Natural killer cell (primary cell): ENCODE results near the gene PPP1R14B. TPM values are rescaled to one million over a fixed set of nuclear protein-coding genes. Genes with fewer than 3 reads are reported as not detected.

Experiments
- ATAC-seq, 3 donors: fragments of 150-1000 bp in 2 of 3; fragments of 200-7000 bp in 1 of 3; cut with Tn5 transposase; 1 replicate in 1 of 3; 2 replicates in 2 of 3; pipeline ENCODE4 v1.10.0; 2021; ENCODE audit warnings: mild to moderate bottlenecking in 2 of 3, moderate library complexity in 2 of 3
- DNase-seq, 2 donors: peaks; one replicate each; pipeline versions ENCODE4 v3.0.0 to v3.0.0-alpha.2; 2013 to 2021; ENCODE audit warnings: mixed read lengths in 1 of 2
- H3K27ac ChIP-seq: one replicate; pipeline ENCODE4 v1.5.1; 2013; ENCODE audit warnings: mild to moderate bottlenecking, low read length
- H3K27me3 ChIP-seq: one replicate; pipeline ENCODE4 v1.6.1; 2013; ENCODE audit warnings: low read length; ENCODE audit not compliant: control insufficient read depth, insufficient read depth
- H3K36me3 ChIP-seq: one replicate; pipeline ENCODE4 v1.6.1; 2013; ENCODE audit warnings: low read length; ENCODE audit not compliant: control insufficient read depth, insufficient read depth
- H3K4me1 ChIP-seq: one replicate; pipeline ENCODE4 v1.6.1; 2013; ENCODE audit warnings: low read length; ENCODE audit not compliant: control insufficient read depth, insufficient read depth
- H3K4me3 ChIP-seq: one replicate; pipeline ENCODE4 v1.5.1; 2013; ENCODE audit warnings: low read length
- H3K9me3 ChIP-seq: one replicate; pipeline ENCODE4 v1.6.1; 2013; ENCODE audit warnings: low read length; ENCODE audit not compliant: control insufficient read depth, insufficient read depth
- H3K27ac Mint-ChIP-seq, 2 donors: one replicate each; pipeline ENCODE4 v1.8.0; 2022; ENCODE audit warnings: mild to moderate bottlenecking in 2 of 2, mixed read lengths in 2 of 2, moderate library complexity in 1 of 2
- H3K27me3 Mint-ChIP-seq, 2 donors: one replicate each; pipeline ENCODE4 v1.8.0; 2022; ENCODE audit warnings: low read depth in 2 of 2, mixed read lengths in 2 of 2
- H3K36me3 Mint-ChIP-seq: one replicate; pipeline ENCODE4 v1.8.0; 2022; ENCODE audit warnings: mixed read lengths
- H3K4me1 Mint-ChIP-seq, 2 donors: one replicate each; pipeline ENCODE4 v1.8.0; 2022; ENCODE audit warnings: mixed read lengths in 2 of 2
- H3K4me3 Mint-ChIP-seq: one replicate; pipeline ENCODE4 v1.8.0; 2022; ENCODE audit warnings: mild to moderate bottlenecking, moderate library complexity, mixed read lengths
- H3K9me3 Mint-ChIP-seq, 2 donors: one replicate each; pipeline ENCODE4 v1.8.0; 2022; ENCODE audit warnings: mixed read lengths in 2 of 2
- WGBS: methylation state at CpG from one replicate; pipeline ENCODE4 v1.1.7; 2013; ENCODE audit warnings: missing lambda C conversion rate; ENCODE audit not compliant: insufficient coverage; 5-methylcytosine and 5-hydroxymethylcytosine counted together
- intact Hi-C: fragments of 100-400 bp; cut with micrococcal nuclease; formaldehyde crosslinking; loops from one replicate; pipeline ENCODE4 v1.14.2; 2022
- total RNA-seq, 4 donors: library from RNA; stranded (reverse); fragments of 120-200 nt in 1 of 4; gene quantifications; one replicate each; pipeline versions ENCODE4 v1.2.3 to v1.2.4, GENCODE V29; 2013 to 2022
- TF ChIP-seq, protein P1 (sequence below): fragments of 200-600 bp; IDR thresholded peaks from one replicate; pipeline ENCODE4 v1.8.0; 2022; ENCODE audit warnings: antibody characterized with exemption

Gene PPP1R14B
- total RNA-seq, 3 donors from 2014 or later (not counting 1 experiment from before 2014, with no cell fraction given), result 16.9 to 21.3 (median 21.0) TPM

DNA sequence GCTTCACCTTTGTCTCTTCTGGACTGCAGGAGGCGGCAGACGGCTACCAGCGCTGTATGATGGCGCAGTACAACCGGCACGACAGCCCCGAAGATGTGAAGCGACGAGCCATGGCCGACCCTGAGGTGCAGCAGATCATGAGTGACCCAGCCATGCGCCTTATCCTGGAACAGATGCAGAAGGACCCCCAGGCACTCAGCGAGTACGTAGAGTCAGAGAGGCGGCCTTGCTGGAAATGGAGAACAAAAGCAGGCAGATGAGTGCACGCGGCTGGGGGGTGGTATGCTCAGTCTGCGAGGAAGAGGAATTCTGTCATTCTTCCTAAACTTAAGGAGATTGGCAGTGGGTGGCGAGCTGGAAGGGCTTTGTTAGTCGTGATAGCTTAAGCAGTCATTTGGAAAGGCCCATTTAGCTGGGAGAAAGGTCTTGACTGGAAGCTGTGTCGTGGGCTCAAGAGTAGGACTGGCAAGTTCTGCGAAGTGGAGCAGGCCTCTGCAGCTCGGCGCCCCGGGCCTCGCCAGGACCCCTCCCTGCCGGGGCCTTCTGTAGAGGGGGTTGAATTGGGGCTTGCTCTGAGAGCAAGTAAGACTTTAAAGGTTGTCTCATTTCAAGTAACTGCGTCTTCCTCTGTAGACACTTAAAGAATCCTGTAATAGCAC is 43.2 kb downstream of the PPP1R14B start:
- peaks cover 22 to 43% of the 10 kb centered on the region in 2 donors for H3K4me1 Mint-ChIP-seq
- H3K4me3 Mint-ChIP-seq, result peak overlapping the region; percentile 35
- peaks cover 52% of the 10 kb centered on the region for H3K36me3 ChIP-seq
- H3K27me3 Mint-ChIP-seq, result no peaks in the 10 kb centered on the region
- 97% methylated on average over 27 of the region's 27 CpGs for WGBS
- TF ChIP-seq, protein P1, sequence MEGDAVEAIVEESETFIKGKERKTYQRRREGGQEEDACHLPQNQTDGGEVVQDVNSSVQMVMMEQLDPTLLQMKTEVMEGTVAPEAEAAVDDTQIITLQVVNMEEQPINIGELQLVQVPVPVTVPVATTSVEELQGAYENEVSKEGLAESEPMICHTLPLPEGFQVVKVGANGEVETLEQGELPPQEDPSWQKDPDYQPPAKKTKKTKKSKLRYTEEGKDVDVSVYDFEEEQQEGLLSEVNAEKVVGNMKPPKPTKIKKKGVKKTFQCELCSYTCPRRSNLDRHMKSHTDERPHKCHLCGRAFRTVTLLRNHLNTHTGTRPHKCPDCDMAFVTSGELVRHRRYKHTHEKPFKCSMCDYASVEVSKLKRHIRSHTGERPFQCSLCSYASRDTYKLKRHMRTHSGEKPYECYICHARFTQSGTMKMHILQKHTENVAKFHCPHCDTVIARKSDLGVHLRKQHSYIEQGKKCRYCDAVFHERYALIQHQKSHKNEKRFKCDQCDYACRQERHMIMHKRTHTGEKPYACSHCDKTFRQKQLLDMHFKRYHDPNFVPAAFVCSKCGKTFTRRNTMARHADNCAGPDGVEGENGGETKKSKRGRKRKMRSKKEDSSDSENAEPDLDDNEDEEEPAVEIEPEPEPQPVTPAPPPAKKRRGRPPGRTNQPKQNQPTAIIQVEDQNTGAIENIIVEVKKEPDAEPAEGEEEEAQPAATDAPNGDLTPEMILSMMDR, result no peak
- ATAC-seq (no peak), DNase-seq (no peak)
- H3K27ac Mint-ChIP-seq, result no peak overlapping the region
- no peaks in the 10 kb centered on the region for H3K9me3 ChIP-seq
- no peak overlapping the region for H3K4me3 ChIP-seq
- no peaks in the 10 kb centered on the region for H3K9me3 Mint-ChIP-seq
- H3K27ac ChIP-seq, result no peak overlapping the region
- peaks cover 6% of the 10 kb centered on the region for H3K36me3 Mint-ChIP-seq
- intact Hi-C loops, result loop anchor here (1.0 to 5.0 kb wide), 2 partner anchors 101 to 449 kb away; no protein-coding TSS in a partner anchor
- peaks cover 43% of the 10 kb centered on the region for H3K4me1 ChIP-seq
- H3K27me3 ChIP-seq, result no peaks in the 10 kb centered on the region

DNA sequence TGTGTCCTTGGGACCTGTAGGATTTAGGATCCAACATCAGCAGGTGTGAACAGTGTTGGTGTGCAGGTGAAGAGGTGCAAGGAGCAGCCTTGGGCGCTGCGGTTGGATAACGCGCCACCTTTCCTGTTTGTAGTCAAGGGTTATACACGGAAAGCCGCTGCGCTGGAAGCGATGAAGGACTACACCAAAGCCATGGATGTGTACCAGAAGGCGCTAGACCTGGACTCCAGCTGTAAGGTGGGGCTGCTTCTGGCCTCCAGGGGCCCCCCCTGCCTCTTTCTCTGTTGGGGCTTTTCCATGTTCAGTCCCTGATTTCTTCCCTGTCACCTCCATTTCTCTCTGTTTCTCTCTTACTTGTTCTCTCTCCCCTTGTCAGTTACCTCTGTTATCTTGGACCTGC is 43.8 kb downstream of the PPP1R14B start:
- Mint-ChIP-seq H3K4me3 (no peak overlapping the region), H3K36me3 (peaks cover 6% of the 10 kb centered on the region), H3K4me1 (peaks cover 22 to 37% of the 10 kb centered on the region in 2 donors), H3K27ac (no peak overlapping the region), H3K27me3 (no peaks in the 10 kb centered on the region), H3K9me3 (no peaks in the 10 kb centered on the region)
- WGBS, result over 99% methylated on average over 9 of the region's 9 CpGs
- H3K27ac ChIP-seq, result no peak overlapping the region
- no peaks in the 10 kb centered on the region for H3K27me3 ChIP-seq
- peaks cover 37% of the 10 kb centered on the region for H3K4me1 ChIP-seq
- intact Hi-C loops, result loop anchor here (5.0 kb wide), 1 partner anchor 449 kb away; no protein-coding TSS in a partner anchor
- ATAC-seq, result no peak
- H3K36me3 ChIP-seq, result peaks cover 53% of the 10 kb centered on the region
- H3K9me3 ChIP-seq, result no peaks in the 10 kb centered on the region
- TF ChIP-seq, protein P1, result no peak
- no peak for DNase-seq
- H3K4me3 ChIP-seq, result no peak overlapping the region

DNA sequence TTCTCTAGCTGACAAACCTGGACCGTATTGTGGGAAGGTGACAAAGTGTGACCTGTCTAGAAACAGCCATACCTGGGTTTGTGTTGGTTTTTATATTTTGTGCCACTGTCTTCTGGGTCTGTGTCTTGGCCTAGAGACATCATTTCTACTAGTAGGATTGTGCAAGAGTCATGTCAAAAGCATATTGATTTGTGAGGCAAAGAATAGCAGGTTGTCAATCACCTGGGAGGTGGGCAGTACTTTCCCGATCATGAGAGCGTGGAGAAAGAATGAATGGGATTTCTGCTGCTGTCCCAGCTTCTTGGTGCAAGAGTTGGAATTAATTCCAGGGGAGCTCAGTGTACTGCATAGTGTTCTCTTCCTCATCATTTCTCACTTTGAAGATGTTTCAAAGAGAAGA is 45.2 kb downstream of the PPP1R14B start:
- no peak for ATAC-seq
- 89% methylated on average over 3 of the region's 3 CpGs for WGBS
- H3K36me3 Mint-ChIP-seq, result peaks cover 14% of the 10 kb centered on the region
- H3K4me3 ChIP-seq, result no peak overlapping the region
- no peaks in the 10 kb centered on the region for H3K9me3 Mint-ChIP-seq
- intact Hi-C loops, result loop anchor here (5.0 kb wide), 1 partner anchor 451 kb away; no protein-coding TSS in a partner anchor
- H3K4me1 ChIP-seq, result peaks cover 25% of the 10 kb centered on the region
- H3K27ac ChIP-seq, result no peak overlapping the region
- H3K9me3 ChIP-seq, result no peaks in the 10 kb centered on the region
- peaks cover 17 to 25% of the 10 kb centered on the region in 2 donors for H3K4me1 Mint-ChIP-seq
- TF ChIP-seq, protein P1, result no peak
- no peaks in the 10 kb centered on the region for H3K27me3 ChIP-seq
- no peak for DNase-seq
- H3K36me3 ChIP-seq, result peaks cover 68% of the 10 kb centered on the region
- peak overlapping the region in 1 of 2 donors; percentile 48 for H3K27ac Mint-ChIP-seq
- H3K4me3 Mint-ChIP-seq, result no peak overlapping the region
- no peaks in the 10 kb centered on the region for H3K27me3 Mint-ChIP-seq
